ENCODE measurements around the gene SNX32.

- TF ChIP-seq CTCF (optimal IDR thresholded peaks at IDR 0.05 in 1 of 3, IDR thresholded peaks at IDR 0.05 in 1 of 3, conservative IDR thresholded peaks at IDR 0.05 in 1 of 3; ENCODE audit: extremely low read depth in 1 of 3, insufficient read depth in 2 of 3, low read length in 3 of 3) (no peak), EZH2 (IDR thresholded peaks at IDR 0.05; ENCODE audit: low read length) (no peak)
Measured at GRCh38 chr11:65897020-65897471, 63.3 kb downstream of the SNX32 start.

Measured in keratinocyte (primary cell).